Effector CD4-positive, alpha-beta T cell (primary cell): ENCODE measurements around the gene HAGHL.
"Not testable (repeated sequence)": the region's sequence is repeated elsewhere in the genome, so short reads cannot be mapped to it uniquely, and the experiment has no call there.

Experiments used
- DNase-seq: peaks from one replicate; pipeline ENCODE4 v3.0.0-alpha.2; 2020

HAGHL gene

DNA sequence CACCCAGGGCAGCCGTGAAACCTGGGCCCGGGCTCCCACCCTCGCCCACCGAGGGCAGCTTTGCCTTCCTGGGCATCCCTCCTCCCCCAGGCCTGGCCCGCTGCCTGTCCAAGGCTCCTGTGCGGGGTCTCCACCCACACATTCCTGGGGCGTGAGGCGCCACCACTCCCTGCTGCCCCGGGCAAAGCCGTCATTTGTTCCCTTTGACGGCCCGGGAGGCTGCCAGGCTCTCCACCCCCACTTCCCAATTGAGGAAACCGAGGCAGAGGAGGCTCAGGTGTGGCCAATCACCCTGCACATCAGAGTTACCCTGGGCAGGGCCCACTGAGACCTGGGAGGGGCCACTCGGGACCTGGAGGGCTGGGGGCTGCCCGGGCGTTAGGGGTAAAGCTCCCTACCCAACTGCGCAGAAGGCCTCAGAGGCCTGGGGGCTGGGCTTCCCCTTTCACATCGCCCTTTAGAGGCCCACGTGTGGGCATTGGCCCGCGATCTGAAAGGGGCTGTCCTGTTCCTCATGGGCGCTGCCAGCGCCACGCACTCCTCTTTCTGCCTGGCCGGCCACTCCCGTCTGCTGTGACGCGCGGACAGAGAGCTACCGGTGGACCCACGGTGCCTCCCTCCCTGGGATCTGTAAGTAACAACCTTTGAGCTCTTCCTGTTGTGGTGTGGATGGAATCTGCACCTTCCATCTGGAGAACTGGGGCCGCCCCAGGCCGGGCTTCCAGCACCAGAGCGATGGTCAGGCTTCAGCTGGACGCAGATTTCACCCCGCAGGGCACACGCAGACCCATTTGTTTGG, 33.8 kb downstream of the HAGHL start, which contains the start of gene MSLN:
TSS of gene MSLN (plus strand) at position 190 of the 799 bp plus-strand sequence. CDS start 1,947 bp downstream, outside the sequence.
- no peak for DNase-seq

DNA sequence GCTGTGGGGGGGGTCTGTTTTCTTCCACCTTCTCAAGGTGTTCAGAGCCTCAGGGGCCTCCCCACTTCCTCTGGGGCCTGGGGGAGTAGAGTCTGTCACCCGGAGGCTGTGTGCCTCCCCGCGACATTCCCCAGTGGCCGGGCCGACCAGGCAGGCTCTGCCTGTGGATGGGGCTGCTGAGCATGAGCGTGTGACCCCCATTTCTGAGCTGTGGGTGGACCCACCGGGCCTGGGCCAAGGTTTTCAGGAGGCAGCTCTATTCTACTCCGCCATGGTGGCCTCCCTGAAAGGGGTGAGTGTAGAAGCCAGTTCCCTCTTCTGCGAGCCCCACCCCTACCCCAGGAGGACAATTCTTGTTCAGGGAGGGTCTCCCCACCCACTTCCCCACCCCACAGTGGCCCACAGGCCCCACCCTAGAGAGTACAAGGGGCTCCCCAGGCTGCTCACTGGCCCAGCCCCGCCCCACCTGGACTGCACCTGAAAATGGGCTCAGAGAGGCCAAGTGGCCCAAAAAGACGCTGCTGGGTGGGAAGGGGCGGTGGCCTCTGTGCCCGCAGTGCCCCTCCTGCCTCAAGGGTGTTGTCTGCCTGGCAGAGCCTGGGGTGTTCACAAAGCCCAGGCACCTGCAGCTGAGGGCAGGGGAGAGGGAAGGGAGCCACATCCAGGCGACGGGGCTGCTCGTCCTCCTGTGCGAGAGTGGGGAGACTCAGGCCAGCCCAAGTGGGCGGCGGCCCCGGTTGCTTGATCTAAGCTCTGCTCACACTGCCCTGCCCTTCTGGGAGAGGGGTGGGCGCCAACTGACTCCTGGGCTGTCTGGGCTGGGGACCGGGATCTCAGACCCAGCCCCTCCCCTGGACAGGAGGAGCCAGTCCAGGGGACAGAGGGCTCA, 35.0 kb downstream of the HAGHL start:
- no peak for DNase-seq

DNA sequence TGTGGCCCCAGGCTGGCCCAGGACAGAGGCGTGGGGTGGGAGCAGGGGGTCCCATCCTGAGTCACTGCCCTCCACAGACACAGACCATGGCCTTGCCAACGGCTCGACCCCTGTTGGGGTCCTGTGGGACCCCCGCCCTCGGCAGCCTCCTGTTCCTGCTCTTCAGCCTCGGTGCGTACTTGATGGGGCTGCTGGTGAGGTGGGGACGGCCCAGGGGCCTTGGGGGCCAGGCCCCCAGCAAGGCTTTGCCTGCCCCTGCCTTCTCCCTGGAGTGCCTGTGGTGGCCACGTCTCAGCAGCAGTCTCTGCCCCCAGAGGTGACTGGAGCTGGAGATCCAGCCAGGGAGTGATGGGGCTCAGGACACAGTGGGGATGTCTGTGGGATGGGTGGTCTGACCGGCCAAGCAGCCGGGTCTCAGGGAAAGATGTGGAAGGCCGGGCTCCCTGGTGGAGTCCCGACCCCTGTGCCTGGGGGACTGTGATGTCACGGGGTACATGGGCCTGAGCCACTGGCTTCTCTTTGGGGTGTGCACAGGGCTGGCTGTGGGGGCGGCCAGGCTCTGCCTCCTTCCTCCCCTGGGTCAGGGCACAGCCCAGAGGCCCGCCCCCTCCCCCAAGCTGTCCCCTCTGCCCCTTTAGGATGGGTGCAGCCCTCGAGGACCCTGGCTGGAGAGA, 35.8 kb downstream of the HAGHL start:
- no peak for DNase-seq

DNA sequence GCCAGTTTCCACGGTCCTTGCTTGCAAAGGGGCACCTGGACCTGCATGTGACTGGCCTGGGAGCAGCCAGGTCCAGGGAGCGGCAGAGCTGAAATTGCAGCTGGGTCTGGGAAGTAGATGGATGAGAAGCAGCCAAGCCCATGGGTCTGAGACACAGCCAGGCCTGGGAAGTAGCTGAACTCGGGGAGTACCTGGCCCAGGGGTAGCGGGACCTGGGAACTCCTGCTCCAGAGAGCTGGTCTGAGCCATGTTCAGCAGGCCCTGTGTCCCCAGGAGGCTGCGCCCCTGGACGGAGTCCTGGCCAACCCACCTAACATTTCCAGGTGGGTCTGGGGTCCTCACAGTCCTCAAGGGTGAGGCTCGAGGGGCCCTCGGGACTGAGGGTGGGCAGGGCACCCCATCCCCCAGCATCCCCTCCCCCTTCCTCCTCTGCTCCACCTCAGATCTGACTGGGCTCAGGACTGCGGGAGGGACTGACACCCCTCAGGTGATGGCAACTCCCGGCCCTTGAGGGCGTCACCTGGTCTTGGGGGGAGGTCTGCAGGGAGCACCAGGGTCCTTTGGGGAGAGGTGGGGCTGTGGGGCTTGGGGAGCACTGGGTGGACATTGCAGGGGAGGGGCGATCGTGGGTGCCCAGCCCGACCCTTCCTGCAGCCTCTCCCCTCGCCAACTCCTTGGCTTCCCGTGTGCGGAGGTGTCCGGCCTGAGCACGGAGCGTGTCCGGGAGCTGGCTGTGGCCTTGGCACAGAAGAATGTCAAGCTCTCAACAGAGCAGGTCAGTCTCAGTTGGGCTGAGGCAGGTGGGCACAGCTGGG, 36.7 kb downstream of the HAGHL start:
- no peak for DNase-seq

DNA sequence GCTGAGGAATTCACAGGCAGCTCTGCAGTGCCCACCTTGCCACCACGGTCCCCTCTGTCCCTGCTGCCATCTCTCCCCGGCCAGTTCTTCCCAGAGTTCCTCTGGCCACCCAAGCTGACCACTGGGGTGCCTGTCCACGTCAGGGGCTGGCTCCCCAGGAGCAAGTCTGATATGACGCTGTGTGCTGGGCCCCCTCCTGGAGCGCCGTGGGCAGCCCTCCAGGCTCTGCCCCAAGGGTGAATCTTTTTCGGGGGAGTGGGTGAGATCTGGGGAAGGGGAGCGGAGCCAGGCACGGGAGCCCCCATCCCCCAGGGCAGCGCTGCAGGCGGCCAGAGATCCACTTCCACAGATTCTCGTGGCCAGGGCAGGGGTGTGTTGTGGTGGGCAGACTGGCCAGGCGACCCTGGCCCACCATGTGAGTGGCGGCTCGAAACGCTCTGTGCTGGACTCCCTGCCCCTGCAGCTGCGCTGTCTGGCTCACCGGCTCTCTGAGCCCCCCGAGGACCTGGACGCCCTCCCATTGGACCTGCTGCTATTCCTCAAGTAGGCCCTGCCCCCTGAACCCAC, 37.4 kb downstream of the HAGHL start:
- DNase-seq: no peak

DNA sequence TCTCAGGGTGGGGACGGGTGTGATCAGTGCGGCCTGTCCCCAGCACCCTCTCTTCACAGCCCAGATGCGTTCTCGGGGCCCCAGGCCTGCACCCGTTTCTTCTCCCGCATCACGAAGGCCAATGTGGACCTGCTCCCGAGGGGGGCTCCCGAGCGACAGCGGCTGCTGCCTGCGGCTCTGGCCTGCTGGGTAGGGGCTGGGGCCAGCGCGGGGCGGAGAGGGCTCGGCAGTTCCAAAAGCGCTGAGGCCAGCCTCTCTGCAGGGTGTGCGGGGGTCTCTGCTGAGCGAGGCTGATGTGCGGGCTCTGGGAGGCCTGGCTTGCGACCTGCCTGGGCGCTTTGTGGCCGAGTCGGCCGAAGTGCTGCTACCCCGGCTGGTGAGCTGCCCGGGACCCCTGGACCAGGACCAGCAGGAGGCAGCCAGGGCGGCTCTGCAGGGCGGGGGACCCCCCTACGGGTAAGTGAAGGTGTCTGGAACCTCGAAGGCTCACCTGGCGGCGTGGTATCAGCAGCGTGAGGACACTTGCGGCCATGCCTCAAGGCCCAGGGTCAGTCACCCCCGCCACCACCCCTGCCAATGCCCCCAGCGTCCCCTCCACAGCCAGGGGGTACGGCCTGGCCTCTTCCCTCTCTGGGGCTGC, 38.1 kb downstream of the HAGHL start:
- no peak for DNase-seq

DNA sequence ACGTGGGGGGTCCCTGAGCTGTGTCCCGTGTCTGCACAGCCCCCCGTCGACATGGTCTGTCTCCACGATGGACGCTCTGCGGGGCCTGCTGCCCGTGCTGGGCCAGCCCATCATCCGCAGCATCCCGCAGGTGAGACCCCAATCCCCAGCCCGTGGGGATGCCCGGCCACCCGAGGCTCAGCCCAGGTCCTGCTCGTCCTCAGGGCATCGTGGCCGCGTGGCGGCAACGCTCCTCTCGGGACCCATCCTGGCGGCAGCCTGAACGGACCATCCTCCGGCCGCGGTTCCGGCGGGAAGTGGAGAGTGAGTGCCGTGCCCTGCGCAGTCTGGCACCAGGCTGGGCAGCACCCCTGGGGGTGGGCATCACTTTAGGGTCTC, 38.6 kb downstream of the HAGHL start:
- DNase-seq: no peak

DNA sequence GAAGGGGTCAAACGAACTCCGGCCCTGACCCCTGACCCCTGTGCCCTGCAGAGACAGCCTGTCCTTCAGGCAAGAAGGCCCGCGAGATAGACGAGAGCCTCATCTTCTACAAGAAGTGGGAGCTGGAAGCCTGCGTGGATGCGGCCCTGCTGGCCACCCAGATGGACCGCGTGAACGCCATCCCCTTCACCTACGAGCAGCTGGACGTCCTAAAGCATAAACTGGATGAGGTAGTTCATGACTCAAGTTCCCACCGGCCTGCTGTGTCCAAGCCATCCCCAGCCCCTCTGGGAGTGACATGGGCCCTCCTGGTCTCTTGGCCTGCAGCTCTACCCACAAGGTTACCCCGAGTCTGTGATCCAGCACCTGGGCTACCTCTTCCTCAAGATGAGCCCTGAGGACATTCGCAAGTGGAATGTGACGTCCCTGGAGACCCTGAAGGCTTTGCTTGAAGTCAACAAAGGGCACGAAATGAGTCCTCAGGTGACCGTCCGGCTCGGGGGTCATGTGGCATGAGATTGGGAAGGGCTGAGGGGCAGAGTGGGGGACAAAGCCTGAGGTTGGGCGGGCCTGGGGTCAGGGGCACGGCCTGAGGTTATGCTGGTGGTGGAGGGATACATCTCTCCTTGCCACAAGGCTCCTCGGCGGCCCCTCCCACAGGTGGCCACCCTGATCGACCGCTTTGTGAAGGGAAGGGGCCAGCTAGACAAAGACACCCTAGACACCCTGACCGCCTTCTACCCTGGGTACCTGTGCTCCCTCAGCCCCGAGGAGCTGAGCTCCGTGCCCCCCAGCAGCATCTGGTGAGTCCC, 39.3 kb downstream of the HAGHL start:
- no peak for DNase-seq

DNA sequence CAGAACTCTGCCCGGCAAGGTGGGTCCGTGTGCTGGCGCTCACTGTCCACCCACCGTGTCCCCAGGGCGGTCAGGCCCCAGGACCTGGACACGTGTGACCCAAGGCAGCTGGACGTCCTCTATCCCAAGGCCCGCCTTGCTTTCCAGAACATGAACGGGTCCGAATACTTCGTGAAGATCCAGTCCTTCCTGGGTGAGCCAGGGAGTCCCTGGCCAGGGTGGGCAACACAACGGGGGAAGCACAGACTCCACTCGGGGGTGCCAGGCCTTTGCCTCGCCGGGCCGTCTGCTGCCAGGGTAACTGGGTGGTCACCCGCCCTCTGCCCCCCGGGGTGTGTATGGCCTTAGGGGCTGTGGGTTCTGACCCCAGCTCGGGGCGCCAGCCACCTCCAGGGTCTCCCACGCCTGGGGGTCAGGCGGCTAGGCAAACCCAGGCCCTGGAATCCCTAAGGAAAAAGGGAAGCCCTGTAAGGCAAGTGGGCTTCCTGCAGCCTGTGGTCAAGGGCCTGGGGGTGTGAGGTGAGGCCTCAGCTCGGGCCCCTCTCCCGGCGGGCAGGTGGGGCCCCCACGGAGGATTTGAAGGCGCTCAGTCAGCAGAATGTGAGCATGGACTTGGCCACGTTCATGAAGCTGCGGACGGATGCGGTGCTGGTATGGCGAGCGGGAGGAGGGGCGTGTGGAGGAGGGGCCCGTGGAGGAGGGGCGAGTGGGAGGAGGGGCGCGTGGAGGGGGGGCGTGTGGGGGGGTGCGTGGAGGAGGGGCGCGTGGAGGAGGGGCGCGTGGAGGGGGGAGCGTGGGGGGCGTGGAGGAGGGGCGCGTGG, 40.1 kb downstream of the HAGHL start:
- no peak for DNase-seq

DNA sequence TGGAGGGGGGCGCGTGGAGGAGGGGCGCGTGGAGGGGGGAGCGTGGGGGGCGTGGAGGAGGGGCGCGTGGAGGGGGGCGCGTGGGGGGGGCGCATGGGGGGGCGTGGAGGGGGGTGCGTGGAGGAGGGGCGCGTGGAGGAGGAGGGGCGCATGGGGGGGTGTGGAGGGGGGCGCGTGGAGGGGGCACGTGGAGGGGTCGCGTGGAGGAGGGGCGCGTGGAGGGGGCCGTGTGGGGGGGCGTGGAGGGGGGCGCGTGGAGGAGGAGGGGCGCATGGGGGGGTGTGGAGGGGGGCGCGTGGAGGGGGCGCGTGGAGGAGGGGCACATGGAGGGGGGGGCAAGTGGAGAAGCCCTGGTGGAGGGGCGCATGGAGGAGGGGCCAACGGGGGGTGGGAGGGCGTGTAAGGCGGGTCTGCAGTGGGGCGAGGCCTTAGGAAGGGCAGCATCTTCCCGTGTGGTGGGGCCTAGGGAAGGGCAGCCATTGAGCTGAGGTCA, 40.9 kb downstream of the HAGHL start:
- DNase-seq: no peak

DNA sequence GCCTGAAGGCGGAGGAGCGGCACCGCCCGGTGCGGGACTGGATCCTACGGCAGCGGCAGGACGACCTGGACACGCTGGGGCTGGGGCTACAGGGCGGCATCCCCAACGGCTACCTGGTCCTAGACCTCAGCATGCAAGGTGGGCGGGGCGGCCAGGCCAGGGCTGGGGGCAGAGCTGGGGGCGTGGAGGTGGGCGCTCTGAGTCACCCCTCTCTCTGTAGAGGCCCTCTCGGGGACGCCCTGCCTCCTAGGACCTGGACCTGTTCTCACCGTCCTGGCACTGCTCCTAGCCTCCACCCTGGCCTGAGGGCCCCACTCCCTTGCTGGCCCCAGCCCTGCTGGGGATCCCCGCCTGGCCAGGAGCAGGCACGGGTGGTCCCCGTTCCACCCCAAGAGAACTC, 41.5 kb downstream of the HAGHL start:
- DNase-seq: no peak

DNA sequence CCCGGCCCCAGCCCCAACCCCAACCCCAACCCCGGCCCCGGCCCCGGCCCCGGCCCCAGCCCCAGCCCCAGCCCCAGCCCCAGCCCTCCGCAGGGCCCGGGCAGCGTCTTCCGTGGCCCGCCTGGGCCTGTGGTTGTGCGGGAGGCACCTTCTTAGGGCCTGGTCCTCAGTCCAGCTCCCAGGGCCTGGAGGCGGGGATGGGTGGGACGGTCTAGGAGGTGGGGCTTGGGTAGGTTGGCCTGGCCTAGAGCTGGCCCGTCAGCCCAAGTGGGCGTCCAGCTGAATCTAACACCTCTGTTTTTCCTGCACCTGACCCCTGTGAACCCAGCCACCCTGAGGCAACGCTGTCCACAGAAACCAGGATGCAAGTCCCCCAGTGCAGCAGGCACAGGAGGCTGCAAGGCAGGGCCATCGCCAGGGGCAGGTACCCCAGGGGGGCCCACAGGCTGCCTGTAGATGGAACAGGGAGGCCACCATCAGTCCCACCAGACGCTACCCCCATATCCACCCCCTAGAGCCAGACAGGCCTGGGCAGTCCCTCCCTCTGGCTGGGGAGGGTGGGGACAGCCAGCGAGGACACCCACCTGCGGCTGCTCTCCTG, 42.4 kb downstream of the HAGHL start:
- DNase-seq: no peak

DNA sequence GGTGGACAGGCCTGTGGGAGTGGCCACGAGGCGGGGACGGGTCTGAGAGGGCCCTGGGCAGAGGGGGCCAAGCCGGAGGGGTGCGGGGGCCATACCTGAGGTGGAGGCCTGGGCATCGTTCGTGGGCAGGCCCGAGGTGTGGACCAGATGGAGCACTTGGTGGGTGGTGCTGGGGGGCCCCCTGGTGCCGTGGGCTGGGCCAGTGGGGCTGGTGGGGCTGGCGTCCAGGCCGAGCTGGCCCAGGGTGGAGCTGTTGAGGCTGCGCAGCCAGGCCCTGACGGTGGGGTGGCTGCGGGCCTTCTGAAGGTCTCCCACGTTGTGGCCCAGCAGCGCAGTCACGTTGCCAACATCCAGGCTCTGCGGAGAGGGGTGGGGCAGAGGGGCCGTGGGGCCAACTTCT, 43.0 kb downstream of the HAGHL start:
- no peak for DNase-seq

DNA sequence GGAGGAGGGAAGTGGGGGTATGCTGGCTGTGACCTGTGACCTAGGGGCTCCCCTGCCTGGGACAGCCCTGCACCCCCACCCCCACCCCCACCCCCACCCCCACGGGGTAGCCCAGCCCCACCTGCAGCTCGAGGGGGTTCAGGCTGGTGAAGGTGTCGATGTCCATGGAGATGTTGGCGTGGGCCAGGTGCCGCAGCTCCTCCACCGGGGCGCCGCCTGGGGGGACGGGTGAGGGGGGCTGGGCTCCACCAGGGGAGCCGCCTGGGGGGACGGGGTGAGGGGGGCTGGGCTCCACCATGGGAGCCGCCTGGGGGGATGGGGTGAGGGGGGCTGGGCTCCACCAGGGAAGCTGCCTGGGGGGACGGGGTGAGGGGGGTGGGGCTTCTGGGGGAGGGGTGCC, 43.5 kb downstream of the HAGHL start:
- no peak for DNase-seq

DNA sequence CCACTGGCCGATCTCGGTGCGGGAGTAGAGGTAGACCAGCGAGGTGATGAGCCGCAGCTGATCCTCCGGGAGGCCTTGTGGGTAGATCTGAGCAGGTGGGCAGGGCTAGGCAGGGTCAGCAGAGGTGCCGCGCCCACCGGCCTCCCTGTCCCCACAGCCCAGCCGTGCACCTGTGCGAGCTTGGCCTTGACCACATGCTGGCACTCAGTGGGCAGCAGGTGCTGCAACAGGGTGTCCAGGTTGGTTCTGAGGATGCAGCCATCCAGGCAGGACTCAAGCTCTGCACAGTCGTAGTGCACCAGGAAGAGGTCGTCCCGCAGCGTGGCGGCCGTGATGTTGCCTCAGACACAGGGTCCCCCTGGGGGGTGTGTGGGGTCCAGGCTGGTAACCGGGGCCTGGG, 46.1 kb downstream of the HAGHL start:
- no peak for DNase-seq

DNA sequence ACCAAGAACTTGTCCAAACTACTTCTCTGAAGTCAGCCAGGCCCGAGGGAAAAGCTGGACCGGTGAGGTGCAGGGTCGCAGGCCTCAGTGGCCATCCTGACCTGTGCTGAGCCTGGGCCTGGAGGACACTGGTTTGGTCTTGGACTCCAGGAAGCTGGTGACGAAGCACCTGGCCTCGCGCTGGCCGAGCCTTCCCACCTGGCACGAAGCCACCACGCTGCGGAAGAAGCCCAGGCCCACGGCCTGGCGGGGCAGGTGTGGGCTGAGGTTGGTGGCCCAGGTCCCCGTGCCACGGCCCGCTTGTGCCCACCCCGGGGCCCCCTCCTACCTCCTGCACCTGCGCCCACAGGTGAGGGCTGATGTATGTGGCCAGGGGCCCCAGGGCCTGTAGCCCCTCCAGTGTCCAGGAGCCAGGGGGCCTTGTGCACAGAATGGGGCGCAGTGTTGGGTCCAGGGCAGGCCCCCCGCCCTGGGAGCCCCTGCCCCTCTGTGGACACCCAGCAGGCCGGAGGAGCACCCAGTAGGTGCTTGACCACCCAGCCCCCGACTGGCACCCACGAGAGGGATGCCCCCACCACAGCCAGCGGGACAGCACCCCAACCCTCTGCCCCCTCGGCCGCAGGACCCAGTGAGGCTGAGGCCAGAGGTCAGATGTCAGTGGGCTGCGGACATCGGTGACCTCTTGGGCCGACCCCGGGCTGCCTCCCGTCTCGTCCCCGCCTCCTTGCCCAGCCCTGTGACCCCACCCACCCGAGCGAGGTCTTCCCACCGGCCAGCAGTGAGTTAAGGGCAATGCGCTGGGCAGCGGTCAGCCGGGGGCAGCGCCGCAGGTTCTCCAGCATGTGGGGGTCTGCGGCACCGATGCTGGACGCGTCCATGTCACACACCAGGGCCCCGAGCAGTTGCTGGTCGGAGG, 47.4 kb downstream of the HAGHL start:
- no peak for DNase-seq

DNA sequence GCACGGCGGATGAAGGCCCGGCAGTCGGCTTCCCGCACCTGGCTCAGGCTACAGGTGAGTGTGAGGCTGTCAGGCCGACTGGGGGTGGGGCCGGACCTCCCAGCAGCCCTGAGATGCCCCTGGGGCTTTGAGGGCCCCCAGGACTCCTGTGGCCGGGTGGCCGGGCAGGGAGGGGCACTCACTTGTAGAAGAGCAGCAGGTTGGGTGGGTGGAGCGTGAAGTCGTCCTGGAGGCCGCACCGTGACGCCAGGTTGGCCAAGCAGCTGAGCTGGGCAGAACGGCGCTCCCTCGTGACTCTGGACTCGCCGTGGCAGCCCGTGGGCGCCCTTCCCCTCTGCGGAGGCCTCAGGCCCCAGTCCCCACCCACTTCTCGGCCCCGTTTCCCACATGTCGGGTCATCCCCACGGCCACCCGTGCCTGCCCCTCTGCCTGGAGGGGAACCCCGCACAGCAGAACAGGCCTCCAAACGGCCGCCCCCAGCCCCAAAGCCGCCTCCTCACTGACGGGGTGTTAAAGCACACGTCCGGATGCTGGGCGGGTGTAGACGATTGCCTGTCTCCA, 48.4 kb downstream of the HAGHL start:
- DNase-seq: no peak

DNA sequence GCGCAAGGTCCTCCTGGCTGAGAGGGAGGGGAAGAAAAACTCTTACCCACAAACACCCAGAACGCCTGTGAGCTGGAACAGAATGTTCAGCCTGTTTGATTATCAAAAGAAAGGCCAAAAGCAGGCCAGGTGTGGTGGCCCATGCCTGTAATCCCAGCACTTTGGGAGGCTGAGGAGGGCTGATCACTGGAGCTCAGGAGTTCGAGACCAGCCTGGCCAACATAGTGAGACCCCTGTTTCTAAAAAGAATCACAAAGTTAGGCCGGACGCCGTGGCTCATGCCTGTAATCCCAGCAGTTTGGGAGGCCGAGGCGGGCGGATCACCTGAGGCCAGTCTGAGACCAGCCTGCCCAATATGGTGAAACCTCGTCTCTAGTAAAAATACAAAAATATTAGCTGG, 49.4 kb downstream of the HAGHL start:
- DNase-seq: not testable (repeated sequence)
